ENCODE results near the gene JAG1.

DNA sequence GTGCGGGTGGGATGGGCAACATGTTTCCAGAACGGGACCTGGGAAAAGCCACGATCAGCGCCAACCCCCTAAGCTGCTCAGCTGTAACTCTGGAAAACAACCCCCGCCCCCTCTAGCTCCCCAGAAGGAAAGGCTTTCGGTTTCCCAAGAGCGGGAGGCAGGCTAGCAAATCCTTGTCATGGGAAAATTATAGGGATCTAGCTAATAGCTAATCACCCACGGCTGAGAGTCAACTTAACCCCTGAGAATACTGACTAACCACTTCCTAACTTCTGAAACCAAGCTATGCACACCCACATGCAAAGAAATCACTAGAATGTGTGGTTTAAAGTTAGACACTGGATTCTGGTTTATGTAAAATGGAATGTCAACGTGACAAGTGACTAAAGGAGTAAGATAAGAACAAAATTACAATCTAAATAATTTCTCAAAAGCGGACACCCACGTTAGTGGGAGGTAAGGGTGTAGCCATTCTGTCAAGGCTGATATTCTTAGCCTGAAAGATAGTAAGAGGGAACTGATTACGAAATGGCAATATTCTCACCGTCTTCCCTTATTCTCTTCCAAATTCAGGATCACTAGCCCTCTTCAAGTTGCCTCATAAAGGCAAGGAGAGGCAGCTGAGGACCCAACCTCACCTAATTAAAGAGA is 20.1 kb downstream of the JAG1 start:
- TF ChIP-seq CTCF (IDR thresholded peaks at IDR 0.05; ENCODE audit: extremely low read depth in 1 of 2, insufficient read depth in 1 of 2, low read depth in 1 of 2, low read length in 2 of 2) (no peak), MAX (IDR thresholded peaks at IDR 0.05; ENCODE audit: insufficient read depth, insufficient read length) (no peak), POLR2AphosphoS5 (IDR thresholded peaks at IDR 0.05; ENCODE audit: insufficient read depth, low read depth, low read length) (no peak), EZH2 (IDR thresholded peaks at IDR 0.05; ENCODE audit: borderline replicate concordance, low read depth, low read length, severe bottlenecking) (no peak), GATA2 (IDR thresholded peaks at IDR 0.05; ENCODE audit: insufficient read depth, insufficient read length, low read depth, low read length) (no peak), FOS (IDR thresholded peaks at IDR 0.05; ENCODE audit: borderline replicate concordance, insufficient read depth, low read length) (no peak), POLR2A (IDR thresholded peaks at IDR 0.05; ENCODE audit: low read depth, low read length) (no peak)

Measured in endothelial cell of umbilical vein (primary cell).